ENCODE data around the gene MAP1A. TPM values are rescaled to one million over a fixed set of nuclear protein-coding genes. Genes with fewer than 3 reads are reported as not detected.
A peak's percentile ranks its signal among the peaks of the same experiment; 100 is the strongest.

MAP1A gene
- polyA plus RNA-seq (2013, experiment 1 of 4), result 16.3 TPM
- polyA plus RNA-seq (2013, experiment 2 of 4), result 18.3 TPM
- polyA plus RNA-seq (2013, experiment 3 of 4), result 12.9 TPM
- polyA plus RNA-seq (2013, experiment 4 of 4), result 15.3 TPM

DNA sequence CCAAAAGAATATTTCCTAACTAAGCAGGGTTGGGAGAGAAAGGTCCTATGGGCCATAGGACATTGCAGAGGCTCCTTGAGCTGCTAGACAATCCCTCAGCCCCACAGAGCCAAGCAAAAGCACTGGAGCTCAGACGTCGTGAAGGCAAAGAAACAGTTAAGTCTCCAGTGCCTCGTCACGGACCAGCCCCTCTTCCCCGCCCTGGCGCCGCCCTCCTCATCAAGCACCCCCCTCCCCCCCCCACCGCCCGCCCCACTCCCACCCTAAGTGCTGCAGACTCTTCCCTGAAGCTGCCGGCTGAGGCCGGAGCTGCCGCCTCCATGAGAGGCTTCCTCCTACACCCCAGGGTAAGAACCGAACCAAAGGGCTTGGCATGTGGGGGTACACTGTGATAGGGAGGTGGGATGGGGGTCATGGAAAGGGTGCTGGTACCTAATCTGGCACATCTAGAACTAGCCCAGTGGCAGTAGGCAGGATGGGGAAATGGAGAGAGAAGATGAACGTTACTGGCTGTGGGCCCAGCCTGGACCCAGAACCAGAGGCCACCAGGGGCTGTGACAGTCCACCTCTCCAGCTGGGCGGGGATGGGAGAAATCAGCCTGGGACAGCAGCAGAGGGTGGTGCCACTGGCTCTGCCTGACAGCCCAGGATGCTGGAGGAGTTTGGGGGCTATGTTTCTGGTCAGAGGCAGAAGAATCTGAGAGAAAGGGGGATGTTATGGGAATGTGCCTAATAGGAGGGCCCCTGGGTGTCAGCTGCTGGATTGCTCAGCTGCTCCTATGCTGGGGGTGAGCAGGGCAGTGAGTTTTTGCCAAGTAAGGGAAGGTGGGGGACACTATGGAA is at the start of gene MAP1A:
TSS of gene MAP1A (plus strand) at position 255 of the 843 bp plus-strand sequence. CDS start 3,866 bp downstream, outside the sequence.
- Histone ChIP-seq H3K4me3 (ENCODE audit: insufficient read depth, low read depth, low read length) (peak within 1 kb of the TSS; percentile 58), H3K27ac (ENCODE audit: insufficient read depth, low read depth, low read length, poor library complexity, severe bottlenecking) (peak within 1 kb of the TSS; percentile 56), H3K9me3 (ENCODE audit: control insufficient read depth, low read length) (no peaks in the 10 kb centered on the region), H3K27me3 (ENCODE audit: control insufficient read depth, insufficient read depth, low read length, poor library complexity, severe bottlenecking) (no peaks in the 10 kb centered on the region), H3K4me1 (ENCODE audit: control insufficient read depth, insufficient read depth, low read length) (peaks cover 46% of the 10 kb centered on the region), H3K36me3 (ENCODE audit: control insufficient read depth, insufficient read depth, low read length) (peaks cover 15% of the 10 kb centered on the region)
- 0 to 2% methylated on average over 10 of the region's 15 CpGs for WGBS, 2 experiments

DNA sequence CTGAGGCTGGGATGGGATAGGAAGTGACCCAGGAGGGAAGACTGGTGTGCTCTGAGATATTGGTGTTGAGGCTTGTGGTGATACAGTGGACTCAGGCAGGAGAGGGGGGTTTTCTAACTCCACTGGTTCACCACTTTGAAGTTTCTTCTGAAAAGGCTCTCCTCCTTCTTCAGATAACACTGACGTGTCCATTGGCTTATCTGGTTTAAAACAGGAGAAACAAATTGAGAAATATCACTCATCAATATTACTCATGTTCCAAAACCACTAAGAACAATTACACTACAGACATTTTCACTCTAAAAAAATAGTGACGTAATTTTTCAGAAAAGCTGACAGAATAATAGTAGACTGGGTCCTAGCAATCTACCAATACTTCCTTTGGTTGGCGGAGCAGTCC is 47.5 kb upstream of the MAP1A start:
- no peak overlapping the region for H3K4me3 ChIP-seq (ENCODE audit: insufficient read depth, low read depth, low read length)
- H3K27ac ChIP-seq (ENCODE audit: insufficient read depth, low read depth, low read length, poor library complexity, severe bottlenecking), result no peak overlapping the region
- peaks cover 71% of the 10 kb centered on the region for H3K36me3 ChIP-seq (ENCODE audit: control insufficient read depth, insufficient read depth, low read length)
- 94 to 98% methylated on average over 3 of the region's 3 CpGs for WGBS, 2 experiments
- no peaks in the 10 kb centered on the region for H3K9me3 ChIP-seq (ENCODE audit: control insufficient read depth, low read length)
- H3K4me1 ChIP-seq (ENCODE audit: control insufficient read depth, insufficient read depth, low read length), result no peaks in the 10 kb centered on the region
- H3K27me3 ChIP-seq (ENCODE audit: control insufficient read depth, insufficient read depth, low read length, poor library complexity, severe bottlenecking), result no peaks in the 10 kb centered on the region

DNA sequence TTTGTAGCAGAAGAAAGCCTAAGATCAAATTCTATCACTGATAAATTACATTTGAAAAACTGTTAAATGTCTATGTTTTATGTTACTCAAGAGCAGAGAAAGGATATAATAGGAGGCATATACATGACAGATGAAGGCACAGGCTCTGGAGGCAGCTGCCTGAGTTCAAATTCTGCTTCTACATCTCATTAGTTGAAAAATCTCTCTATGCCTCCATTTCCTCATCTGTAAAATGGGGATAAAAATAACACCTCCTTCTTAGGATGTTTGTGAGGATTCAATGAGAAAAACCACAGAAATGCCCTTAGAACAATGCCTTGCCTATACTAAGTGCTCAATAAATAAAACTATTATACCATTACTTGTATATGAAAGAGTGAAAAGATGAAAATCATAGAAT is 45.4 kb upstream of the MAP1A start:
- Histone ChIP-seq H3K9me3 (ENCODE audit: control insufficient read depth, low read length) (no peaks in the 10 kb centered on the region), H3K4me1 (ENCODE audit: control insufficient read depth, insufficient read depth, low read length) (no peaks in the 10 kb centered on the region), H3K27me3 (ENCODE audit: control insufficient read depth, insufficient read depth, low read length, poor library complexity, severe bottlenecking) (no peaks in the 10 kb centered on the region), H3K4me3 (ENCODE audit: insufficient read depth, low read depth, low read length) (no peak overlapping the region), H3K36me3 (ENCODE audit: control insufficient read depth, insufficient read depth, low read length) (peaks cover 73% of the 10 kb centered on the region), H3K27ac (ENCODE audit: insufficient read depth, low read depth, low read length, poor library complexity, severe bottlenecking) (no peak overlapping the region)

DNA sequence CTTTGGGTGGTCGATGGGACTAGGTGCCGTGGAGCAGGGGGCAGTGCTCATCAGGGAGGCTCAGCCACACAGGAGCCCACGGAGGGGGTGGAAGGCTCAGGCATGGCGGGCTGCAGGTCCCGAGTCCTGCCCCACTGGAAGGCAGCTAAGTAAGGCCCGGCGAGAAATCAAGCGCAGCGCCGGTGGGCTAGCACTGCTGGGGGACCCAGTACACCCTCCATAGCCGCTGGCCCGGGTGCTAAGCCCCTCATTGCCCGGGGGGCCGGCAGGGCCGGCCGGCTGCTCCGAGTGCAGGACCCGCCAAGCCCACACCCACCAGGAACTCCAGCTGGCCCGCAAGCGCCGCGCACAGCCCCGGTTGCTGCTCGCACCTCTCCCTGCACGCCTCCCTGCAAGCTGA is 43.5 kb upstream of the MAP1A start:
- peaks cover 67% of the 10 kb centered on the region for H3K36me3 ChIP-seq (ENCODE audit: control insufficient read depth, insufficient read depth, low read length)
- no peaks in the 10 kb centered on the region for H3K27me3 ChIP-seq (ENCODE audit: control insufficient read depth, insufficient read depth, low read length, poor library complexity, severe bottlenecking)
- no peak overlapping the region for H3K27ac ChIP-seq (ENCODE audit: insufficient read depth, low read depth, low read length, poor library complexity, severe bottlenecking)
- no peaks in the 10 kb centered on the region for H3K4me1 ChIP-seq (ENCODE audit: control insufficient read depth, insufficient read depth, low read length)
- 97% methylated on average over 25 of the region's 25 CpGs for WGBS, 2 experiments
- no peak overlapping the region for H3K4me3 ChIP-seq (ENCODE audit: insufficient read depth, low read depth, low read length)
- no peaks in the 10 kb centered on the region for H3K9me3 ChIP-seq (ENCODE audit: control insufficient read depth, low read length)

DNA sequence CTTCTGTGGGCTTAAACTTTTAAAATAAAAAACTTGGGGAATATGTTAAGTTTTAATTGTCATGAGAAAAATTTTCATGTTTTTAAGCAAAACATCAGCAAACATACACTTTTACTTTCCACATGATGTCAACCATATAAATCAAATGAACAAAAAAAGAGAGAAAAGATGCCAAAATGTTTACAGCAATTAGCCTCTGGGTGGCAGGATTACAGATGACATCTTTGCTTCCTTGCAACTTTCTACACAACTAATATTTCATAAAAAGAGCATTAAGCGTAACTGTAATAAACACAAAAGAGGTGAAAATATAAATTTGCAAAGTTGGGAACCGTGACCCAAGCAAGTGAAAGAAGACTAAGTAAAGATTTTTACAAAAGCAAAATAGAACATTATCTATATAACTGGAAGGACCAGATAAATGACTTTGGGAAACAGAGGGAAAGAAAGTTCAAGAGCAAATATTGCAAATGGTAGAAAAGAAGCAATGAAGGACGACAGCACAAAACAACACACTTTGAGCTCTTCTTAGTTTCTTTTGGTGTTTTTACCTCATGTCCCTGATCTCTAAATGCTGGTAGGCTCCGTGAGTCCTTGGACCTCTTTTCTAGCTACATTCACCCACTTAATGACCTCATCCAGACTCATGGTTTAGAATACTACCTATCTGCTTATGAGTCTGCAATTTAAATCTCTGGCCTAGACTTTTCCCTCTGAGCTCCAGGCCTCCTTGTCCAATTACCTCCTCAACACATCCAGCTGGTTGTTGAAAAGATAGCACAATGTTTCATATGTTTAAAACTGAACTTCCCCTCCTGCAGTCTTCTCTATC is 33.9 kb upstream of the MAP1A start:
- Histone ChIP-seq H3K27ac (ENCODE audit: insufficient read depth, low read depth, low read length, poor library complexity, severe bottlenecking) (no peak overlapping the region), H3K36me3 (ENCODE audit: control insufficient read depth, insufficient read depth, low read length) (peaks cover 31% of the 10 kb centered on the region), H3K27me3 (ENCODE audit: control insufficient read depth, insufficient read depth, low read length, poor library complexity, severe bottlenecking) (no peaks in the 10 kb centered on the region), H3K4me1 (ENCODE audit: control insufficient read depth, insufficient read depth, low read length) (no peaks in the 10 kb centered on the region), H3K4me3 (ENCODE audit: insufficient read depth, low read depth, low read length) (no peak overlapping the region), H3K9me3 (ENCODE audit: control insufficient read depth, low read length) (no peaks in the 10 kb centered on the region)
- WGBS, 2 experiments, result 89 to 96% methylated on average over 2 to 3 of the region's 4 CpGs

DNA sequence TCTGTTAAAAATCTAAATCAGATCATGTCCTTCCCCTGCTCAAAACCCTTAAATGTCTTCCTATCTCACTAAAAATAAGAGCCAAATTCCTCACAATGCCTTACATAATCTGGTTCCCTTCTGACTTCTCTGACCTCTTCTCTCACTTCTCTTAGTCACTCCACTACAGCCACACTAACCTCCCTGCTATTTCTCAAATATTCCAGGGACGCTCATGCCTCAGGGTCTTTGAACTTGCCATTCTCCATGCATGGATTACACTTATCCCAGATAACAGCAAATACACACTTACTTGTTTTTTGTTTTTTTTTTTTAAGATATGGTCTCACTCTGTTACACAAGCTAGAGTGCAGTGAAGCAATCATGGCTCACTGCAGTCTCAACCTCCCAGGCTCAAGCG is 33.0 kb upstream of the MAP1A start:
- Histone ChIP-seq H3K36me3 (ENCODE audit: control insufficient read depth, insufficient read depth, low read length) (peaks cover 41% of the 10 kb centered on the region), H3K4me3 (ENCODE audit: insufficient read depth, low read depth, low read length) (no peak overlapping the region), H3K4me1 (ENCODE audit: control insufficient read depth, insufficient read depth, low read length) (no peaks in the 10 kb centered on the region), H3K27ac (ENCODE audit: insufficient read depth, low read depth, low read length, poor library complexity, severe bottlenecking) (no peak overlapping the region), H3K9me3 (ENCODE audit: control insufficient read depth, low read length) (no peaks in the 10 kb centered on the region), H3K27me3 (ENCODE audit: control insufficient read depth, insufficient read depth, low read length, poor library complexity, severe bottlenecking) (no peaks in the 10 kb centered on the region)
- WGBS, 2 experiments, result 94 to 96% methylated on average over 2 of the region's 2 CpGs

DNA sequence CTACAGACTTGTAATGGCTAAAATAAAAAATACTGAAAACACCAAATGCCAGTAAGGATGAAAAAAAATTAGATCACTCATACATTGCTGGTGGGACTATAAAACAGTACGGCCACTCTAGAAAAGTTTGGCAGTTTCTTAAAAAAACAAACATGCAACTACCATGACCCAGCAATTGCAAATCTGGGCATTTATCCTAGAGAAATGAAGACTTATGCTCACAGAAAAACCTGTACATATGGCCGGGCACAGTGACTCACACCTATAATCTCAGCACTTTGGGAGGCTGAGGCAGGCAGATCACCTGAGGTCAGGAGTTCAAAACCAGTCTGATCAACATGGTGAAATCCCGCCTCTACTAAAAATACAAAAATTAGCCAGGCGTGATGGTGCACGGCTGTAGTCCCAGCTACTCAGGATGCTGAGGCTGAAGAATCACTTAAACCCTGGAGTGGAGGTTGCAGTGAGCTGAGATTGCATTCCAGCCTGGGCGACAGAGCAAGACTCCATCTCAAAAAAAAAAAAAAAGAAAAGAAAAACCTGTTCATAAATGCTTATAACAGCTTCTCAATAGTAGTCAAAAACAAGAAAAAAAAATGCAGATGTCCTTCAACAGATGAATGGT is 30.0 kb upstream of the MAP1A start:
- peaks cover 7% of the 10 kb centered on the region for H3K4me1 ChIP-seq (ENCODE audit: control insufficient read depth, insufficient read depth, low read length)
- H3K9me3 ChIP-seq (ENCODE audit: control insufficient read depth, low read length), result no peaks in the 10 kb centered on the region
- H3K27me3 ChIP-seq (ENCODE audit: control insufficient read depth, insufficient read depth, low read length, poor library complexity, severe bottlenecking), result no peaks in the 10 kb centered on the region
- H3K4me3 ChIP-seq (ENCODE audit: insufficient read depth, low read depth, low read length), result no peak overlapping the region
- H3K36me3 ChIP-seq (ENCODE audit: control insufficient read depth, insufficient read depth, low read length), result peaks cover 40% of the 10 kb centered on the region
- WGBS, 2 experiments, result 88 to 90% methylated on average over 6 of the region's 6 CpGs
- H3K27ac ChIP-seq (ENCODE audit: insufficient read depth, low read depth, low read length, poor library complexity, severe bottlenecking), result no peak overlapping the region

DNA sequence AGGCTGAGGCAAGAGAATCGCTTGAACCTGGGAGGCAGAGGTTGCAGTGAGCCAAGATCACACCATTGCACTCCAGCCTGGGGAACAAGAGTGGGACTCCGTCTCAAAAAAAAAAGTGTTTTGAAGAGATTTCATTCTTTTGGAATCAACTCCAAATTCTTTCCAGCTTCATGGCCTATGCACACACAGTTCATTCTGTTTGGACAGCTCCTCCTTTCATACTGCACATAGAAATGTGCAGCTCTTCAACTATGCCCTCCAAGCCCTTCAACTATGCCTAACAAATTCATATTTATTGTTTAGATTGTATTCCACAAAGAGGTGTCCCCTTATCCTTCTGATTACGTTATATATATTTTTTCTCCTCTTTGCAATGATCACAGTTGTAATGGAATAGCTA is 28.6 kb upstream of the MAP1A start:
- 94 to 95% methylated on average over 3 of the region's 3 CpGs for WGBS, 2 experiments
- Histone ChIP-seq H3K27me3 (ENCODE audit: control insufficient read depth, insufficient read depth, low read length, poor library complexity, severe bottlenecking) (no peaks in the 10 kb centered on the region), H3K27ac (ENCODE audit: insufficient read depth, low read depth, low read length, poor library complexity, severe bottlenecking) (no peak overlapping the region), H3K4me3 (ENCODE audit: insufficient read depth, low read depth, low read length) (no peak overlapping the region), H3K36me3 (ENCODE audit: control insufficient read depth, insufficient read depth, low read length) (peaks cover 35% of the 10 kb centered on the region), H3K9me3 (ENCODE audit: control insufficient read depth, low read length) (no peaks in the 10 kb centered on the region), H3K4me1 (ENCODE audit: control insufficient read depth, insufficient read depth, low read length) (peaks cover 7% of the 10 kb centered on the region)

DNA sequence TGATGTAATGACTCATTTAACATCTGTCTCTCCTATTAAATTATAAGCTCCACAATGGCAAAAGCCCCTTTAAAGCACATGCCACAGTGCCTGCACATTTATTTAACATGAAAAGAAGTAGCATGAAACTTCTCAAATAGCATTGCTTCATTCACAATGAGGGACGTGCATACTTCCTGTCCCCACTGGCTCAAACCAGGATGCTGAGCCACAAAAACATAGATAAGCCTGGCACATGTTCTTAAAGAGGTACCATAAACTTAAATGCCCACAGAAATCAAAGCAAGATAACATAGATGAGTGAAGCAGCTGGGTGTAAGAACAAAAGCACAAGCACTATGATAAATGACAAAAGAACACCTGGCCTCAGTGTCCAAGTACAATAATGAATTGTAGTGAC is 28.2 kb upstream of the MAP1A start:
- Histone ChIP-seq H3K27me3 (ENCODE audit: control insufficient read depth, insufficient read depth, low read length, poor library complexity, severe bottlenecking) (no peaks in the 10 kb centered on the region), H3K9me3 (ENCODE audit: control insufficient read depth, low read length) (no peaks in the 10 kb centered on the region), H3K4me3 (ENCODE audit: insufficient read depth, low read depth, low read length) (no peak overlapping the region), H3K36me3 (ENCODE audit: control insufficient read depth, insufficient read depth, low read length) (peaks cover 35% of the 10 kb centered on the region), H3K27ac (ENCODE audit: insufficient read depth, low read depth, low read length, poor library complexity, severe bottlenecking) (no peak overlapping the region), H3K4me1 (ENCODE audit: control insufficient read depth, insufficient read depth, low read length) (peaks cover 7% of the 10 kb centered on the region)
- WGBS, 2 experiments, result 89 to 92% methylated on average over 1 of the region's 1 CpG

DNA sequence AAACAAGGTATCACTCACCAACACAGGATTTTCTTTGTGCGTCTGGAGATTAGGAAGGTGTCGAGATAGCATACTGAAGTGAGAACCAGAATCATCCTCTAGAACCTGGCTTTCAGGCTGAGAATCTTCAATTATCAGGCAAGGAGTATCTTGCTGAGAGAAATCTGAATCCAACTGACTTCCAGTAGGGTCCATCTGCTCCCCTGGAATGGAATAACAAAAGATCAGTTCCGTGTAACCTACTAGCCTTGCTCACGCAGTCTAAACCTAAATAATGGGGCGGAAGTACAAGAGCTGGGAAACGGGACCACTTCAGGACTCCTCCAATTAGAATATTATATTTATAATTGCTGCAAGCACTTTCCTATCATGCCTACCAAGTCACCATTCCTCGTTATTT is 25.1 kb upstream of the MAP1A start:
- 7 to 9% methylated on average over 7 of the region's 7 CpGs for WGBS, 2 experiments
- H3K4me1 ChIP-seq (ENCODE audit: control insufficient read depth, insufficient read depth, low read length), result peaks cover 7% of the 10 kb centered on the region
- H3K27me3 ChIP-seq (ENCODE audit: control insufficient read depth, insufficient read depth, low read length, poor library complexity, severe bottlenecking), result no peaks in the 10 kb centered on the region
- H3K9me3 ChIP-seq (ENCODE audit: control insufficient read depth, low read length), result no peaks in the 10 kb centered on the region
- H3K36me3 ChIP-seq (ENCODE audit: control insufficient read depth, insufficient read depth, low read length), result peaks cover 33% of the 10 kb centered on the region
- H3K27ac ChIP-seq (ENCODE audit: insufficient read depth, low read depth, low read length, poor library complexity, severe bottlenecking), result no peak overlapping the region
- peak overlapping the region; percentile 59 for H3K4me3 ChIP-seq (ENCODE audit: insufficient read depth, low read depth, low read length)

All from ectodermal cell (in vitro differentiated cells).